Fibroblast of villous mesenchyme (primary cell): ENCODE measurements around the gene ITLN1. TPM values are rescaled to one million over a fixed set of nuclear protein-coding genes. Genes with fewer than 3 reads are reported as not detected.
A peak's percentile ranks its signal among the peaks of the same experiment; 100 is the strongest.
"Not testable (repeated sequence)": the region's sequence is repeated elsewhere in the genome, so short reads cannot be mapped to it uniquely, and the experiment has no call there.

ENCODE experiments used
- DNase-seq: peaks from one replicate; pipeline ENCODE4 v3.0.0-alpha.2; 2010; ENCODE audit warnings: low read depth
- H3K4me3 ChIP-seq: 2 replicates; pipeline ENCODE4 v1.5.1; 2011; ENCODE audit warnings: low read depth, mild to moderate bottlenecking, low read length
- total RNA-seq: library from RNA; depleted of rRNA; stranded (reverse); fragments of >200 nt; gene quantifications from 2 replicates; pipeline ENCODE4 v1.2.3, GENCODE V29; 2012
- TF ChIP-seq, protein P1 (sequence below): IDR thresholded peaks from 2 replicates; pipeline ENCODE4 v1.5.1; 2012; ENCODE audit warnings: low read depth, mild to moderate bottlenecking, low read length; ENCODE audit not compliant: insufficient read depth

ITLN1 gene
- total RNA-seq, 1 donor = not detected

DNA sequence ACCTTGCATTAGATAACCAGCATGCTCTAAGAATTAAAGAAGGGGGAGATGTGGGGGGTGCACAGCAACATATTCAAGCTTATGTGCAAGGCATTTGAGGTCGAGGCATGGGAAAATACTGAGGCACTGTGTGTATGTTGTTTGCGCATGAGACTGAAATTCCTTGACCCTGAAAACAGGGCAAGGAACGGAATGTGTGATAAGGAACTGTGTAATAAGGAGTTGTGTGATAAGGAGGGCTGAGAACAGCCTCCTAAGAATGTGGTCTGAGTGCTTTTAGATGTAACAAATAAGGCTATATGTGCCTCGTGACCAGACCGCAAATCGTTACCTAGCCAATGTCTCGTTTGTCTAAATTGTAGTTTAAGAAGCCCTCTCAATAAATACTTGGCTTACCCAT, 26.5 kb upstream of the ITLN1 start:
- DNase-seq = peak; percentile 90
- no peak overlapping the region for H3K4me3 ChIP-seq
- TF ChIP-seq, protein P1, sequence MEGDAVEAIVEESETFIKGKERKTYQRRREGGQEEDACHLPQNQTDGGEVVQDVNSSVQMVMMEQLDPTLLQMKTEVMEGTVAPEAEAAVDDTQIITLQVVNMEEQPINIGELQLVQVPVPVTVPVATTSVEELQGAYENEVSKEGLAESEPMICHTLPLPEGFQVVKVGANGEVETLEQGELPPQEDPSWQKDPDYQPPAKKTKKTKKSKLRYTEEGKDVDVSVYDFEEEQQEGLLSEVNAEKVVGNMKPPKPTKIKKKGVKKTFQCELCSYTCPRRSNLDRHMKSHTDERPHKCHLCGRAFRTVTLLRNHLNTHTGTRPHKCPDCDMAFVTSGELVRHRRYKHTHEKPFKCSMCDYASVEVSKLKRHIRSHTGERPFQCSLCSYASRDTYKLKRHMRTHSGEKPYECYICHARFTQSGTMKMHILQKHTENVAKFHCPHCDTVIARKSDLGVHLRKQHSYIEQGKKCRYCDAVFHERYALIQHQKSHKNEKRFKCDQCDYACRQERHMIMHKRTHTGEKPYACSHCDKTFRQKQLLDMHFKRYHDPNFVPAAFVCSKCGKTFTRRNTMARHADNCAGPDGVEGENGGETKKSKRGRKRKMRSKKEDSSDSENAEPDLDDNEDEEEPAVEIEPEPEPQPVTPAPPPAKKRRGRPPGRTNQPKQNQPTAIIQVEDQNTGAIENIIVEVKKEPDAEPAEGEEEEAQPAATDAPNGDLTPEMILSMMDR = no peak

- TF ChIP-seq, protein P1 = no peak
- no peak for DNase-seq
Observed at GRCh38 chr1:160910170-160910750, 25.3 kb upstream of the ITLN1 start.

DNA sequence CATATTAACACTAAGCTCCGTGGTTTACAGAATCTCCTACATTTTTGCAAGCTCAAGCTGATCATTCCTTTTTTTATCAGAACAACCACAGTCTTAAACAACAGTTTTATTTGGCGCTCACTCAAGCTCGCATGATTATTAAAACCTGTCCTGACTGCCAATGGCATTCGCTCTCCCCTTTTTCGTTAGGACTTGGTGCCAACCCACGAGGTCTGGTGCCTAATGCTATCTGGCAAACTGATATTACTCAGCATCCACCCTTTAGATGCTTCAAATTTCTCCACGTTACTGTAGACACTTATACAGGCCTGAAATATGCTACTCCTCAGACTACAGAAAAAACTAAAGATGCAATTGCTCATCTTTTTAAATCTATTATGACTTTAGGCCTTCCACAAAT, 23.0 kb upstream of the ITLN1 start:
- no peak overlapping the region for H3K4me3 ChIP-seq
- TF ChIP-seq, protein P1 = no peak
- DNase-seq = peak; percentile 63

More at GRCh38 chr1:160910170-160910750, 25.3 kb upstream of the ITLN1 start:
- no peak overlapping the region for H3K4me3 ChIP-seq

GRCh38 chr1:160905617-160905989, 20.6 kb upstream of the ITLN1 start:
- TF ChIP-seq, protein P1 = no peak
- no peak overlapping the region for H3K4me3 ChIP-seq
- DNase-seq = no peak

- TF ChIP-seq, protein P1 = no peak
- H3K4me3 ChIP-seq = no peak overlapping the region
- DNase-seq = peak; percentile 43
Observed at GRCh38 chr1:160904783-160905616, 20.0 kb upstream of the ITLN1 start.

DNA sequence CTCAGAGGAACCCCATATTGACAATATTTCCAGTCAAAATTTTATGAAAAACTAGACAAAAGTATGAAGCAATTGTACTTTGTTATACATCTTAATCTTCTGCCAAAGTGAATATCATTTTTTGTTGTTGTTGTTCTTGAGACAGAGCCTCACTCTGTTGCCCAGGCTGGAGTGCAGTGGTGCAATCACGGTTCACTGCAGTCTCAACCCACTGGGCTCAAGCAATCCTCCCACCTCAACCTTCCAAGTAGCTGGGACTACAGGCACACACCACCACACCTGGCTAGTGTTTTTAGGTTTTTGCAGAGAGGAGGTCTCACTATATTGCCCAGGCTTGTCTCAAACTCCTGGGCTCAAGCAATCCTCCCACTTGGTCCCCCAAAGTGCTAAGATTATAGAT, 17.3 kb upstream of the ITLN1 start:
- not testable (repeated sequence) for H3K4me3 ChIP-seq, DNase-seq

DNA sequence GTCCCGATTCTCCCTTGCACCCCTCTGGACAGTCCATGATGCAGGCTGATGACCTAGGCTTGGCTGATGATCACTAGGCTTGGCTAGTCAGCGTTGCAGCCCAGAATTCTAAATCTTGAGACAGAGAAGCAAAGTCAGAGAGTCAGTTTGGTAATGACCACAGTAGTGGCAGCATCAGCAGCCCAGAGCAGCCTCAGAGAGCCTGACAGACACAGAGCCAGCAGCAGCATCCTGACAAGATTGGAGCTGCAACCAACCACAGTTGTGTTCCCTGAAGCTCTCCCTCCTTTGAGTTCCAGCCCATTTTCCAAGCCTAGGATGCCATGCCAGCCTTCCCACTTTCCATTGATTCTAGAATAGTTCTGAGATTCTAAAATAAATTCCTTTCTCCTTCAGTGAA, 16.8 kb upstream of the ITLN1 start:
- TF ChIP-seq, protein P1 = no peak
- no peak overlapping the region for H3K4me3 ChIP-seq
- DNase-seq = no peak

- not testable (repeated sequence) for DNase-seq
Observed at GRCh38 chr1:160900683-160901082, 15.7 kb upstream of the ITLN1 start.

GRCh38 chr1:160894368-160895135, 9.6 kb upstream of the ITLN1 start:
- not testable (repeated sequence) for DNase-seq, H3K4me3 ChIP-seq

More at GRCh38 chr1:160900683-160901082, 15.7 kb upstream of the ITLN1 start:
- H3K4me3 ChIP-seq = not testable (repeated sequence)
